ENCODE results near the gene KMT2E. TPM values are rescaled to one million over a fixed set of nuclear protein-coding genes. Genes with fewer than 3 reads are reported as not detected.

The KMT2E gene
- total RNA-seq, 1 experiment from 2014 or later = 63.1 TPM

DNA sequence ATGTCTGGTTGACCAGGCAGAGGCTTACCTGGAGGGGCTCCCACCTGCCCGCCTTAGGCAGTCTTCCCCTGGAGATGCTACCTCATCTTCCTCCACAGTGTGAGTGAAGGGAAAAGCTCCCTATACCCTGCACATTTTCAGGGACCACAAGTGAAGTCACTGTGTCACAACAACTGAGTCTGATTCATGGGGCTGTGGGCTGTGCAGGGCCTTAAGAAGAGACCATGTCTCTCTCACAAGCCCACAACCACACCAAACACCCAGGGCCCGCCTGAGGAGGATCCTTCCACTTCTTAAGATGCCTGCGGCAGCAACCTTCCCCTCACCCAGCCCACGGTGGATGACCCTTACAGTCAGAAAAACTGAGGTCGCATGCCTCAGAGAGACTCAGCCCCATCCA, 118.3 kb downstream of the KMT2E start:
- H3K27ac Mint-ChIP-seq (ENCODE audit: unreplicated experiment) = no peak overlapping the region
- H3K4me3 ChIP-seq (ENCODE audit: low read depth, low read length) = no peak overlapping the region
- peaks cover 35% of the 10 kb centered on the region for H3K36me3 Mint-ChIP-seq (ENCODE audit: insufficient read depth, unreplicated experiment)
- no peaks in the 10 kb centered on the region for H3K4me1 ChIP-seq
- no peaks in the 10 kb centered on the region for H3K36me3 ChIP-seq (ENCODE audit: control insufficient read depth, insufficient read depth, low read length)
- no peaks in the 10 kb centered on the region for H3K9me3 Mint-ChIP-seq (ENCODE audit: unreplicated experiment)
- TF ChIP-seq, protein P1, sequence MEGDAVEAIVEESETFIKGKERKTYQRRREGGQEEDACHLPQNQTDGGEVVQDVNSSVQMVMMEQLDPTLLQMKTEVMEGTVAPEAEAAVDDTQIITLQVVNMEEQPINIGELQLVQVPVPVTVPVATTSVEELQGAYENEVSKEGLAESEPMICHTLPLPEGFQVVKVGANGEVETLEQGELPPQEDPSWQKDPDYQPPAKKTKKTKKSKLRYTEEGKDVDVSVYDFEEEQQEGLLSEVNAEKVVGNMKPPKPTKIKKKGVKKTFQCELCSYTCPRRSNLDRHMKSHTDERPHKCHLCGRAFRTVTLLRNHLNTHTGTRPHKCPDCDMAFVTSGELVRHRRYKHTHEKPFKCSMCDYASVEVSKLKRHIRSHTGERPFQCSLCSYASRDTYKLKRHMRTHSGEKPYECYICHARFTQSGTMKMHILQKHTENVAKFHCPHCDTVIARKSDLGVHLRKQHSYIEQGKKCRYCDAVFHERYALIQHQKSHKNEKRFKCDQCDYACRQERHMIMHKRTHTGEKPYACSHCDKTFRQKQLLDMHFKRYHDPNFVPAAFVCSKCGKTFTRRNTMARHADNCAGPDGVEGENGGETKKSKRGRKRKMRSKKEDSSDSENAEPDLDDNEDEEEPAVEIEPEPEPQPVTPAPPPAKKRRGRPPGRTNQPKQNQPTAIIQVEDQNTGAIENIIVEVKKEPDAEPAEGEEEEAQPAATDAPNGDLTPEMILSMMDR (IDR thresholded peaks at IDR 0.05; ENCODE audit: insufficient read depth in 1 of 2, low read depth in 1 of 2, low read length in 1 of 2, severe bottlenecking in 1 of 2, unreplicated experiment in 1 of 2) = no peak
- H3K4me1 Mint-ChIP-seq (ENCODE audit: low read depth, unreplicated experiment) = peaks cover 10% of the 10 kb centered on the region
- ChIA-PET CTCF (no interaction called here), POLR2A (no interaction called here)
- no peaks in the 10 kb centered on the region for H3K27me3 Mint-ChIP-seq (ENCODE audit: insufficient read depth, unreplicated experiment)
- no peaks in the 10 kb centered on the region for H3K9me3 ChIP-seq
- no peak overlapping the region for H3K4me3 Mint-ChIP-seq (ENCODE audit: unreplicated experiment)
- DNase-seq = no peak
- no TSS peak for BruUV-seq (replicated peaks)
- no peaks in the 10 kb centered on the region for H3K27me3 ChIP-seq (replicated peaks; ENCODE audit: control insufficient read depth, insufficient read depth, low read length)
- intact Hi-C loops (cut with micrococcal nuclease; ENCODE audit: unreplicated experiment) = no loop called here

GRCh38 chr7:105132835-105133234, 118.8 kb downstream of the KMT2E start:
- H3K36me3 ChIP-seq (ENCODE audit: control insufficient read depth, insufficient read depth, low read length) = no peaks in the 10 kb centered on the region; the same call in 1 of the 2 replicates
- CTCF ChIA-PET = no interaction called here
- POLR2A ChIA-PET = no interaction called here
- Mint-ChIP-seq H3K9me3 (ENCODE audit: unreplicated experiment) (no peaks in the 10 kb centered on the region), H3K4me1 (ENCODE audit: low read depth, unreplicated experiment) (peaks cover 10% of the 10 kb centered on the region), H3K27ac (ENCODE audit: unreplicated experiment) (no peak overlapping the region), H3K36me3 (ENCODE audit: insufficient read depth, unreplicated experiment) (peaks cover 32% of the 10 kb centered on the region), H3K4me3 (ENCODE audit: unreplicated experiment) (no peak overlapping the region), H3K27me3 (ENCODE audit: insufficient read depth, unreplicated experiment) (no peaks in the 10 kb centered on the region)
- no peaks in the 10 kb centered on the region for H3K27me3 ChIP-seq (replicated peaks; ENCODE audit: control insufficient read depth, insufficient read depth, low read length)
- no peak overlapping the region for H3K4me3 ChIP-seq (ENCODE audit: low read depth, low read length)
- intact Hi-C loops (cut with micrococcal nuclease; ENCODE audit: unreplicated experiment) = no loop called here
- BruUV-seq (replicated peaks) = no TSS peak
- H3K4me1 ChIP-seq = no peaks in the 10 kb centered on the region
- no peak for DNase-seq
- TF ChIP-seq, protein P1 (IDR thresholded peaks at IDR 0.05; ENCODE audit: insufficient read depth in 1 of 2, low read depth in 1 of 2, low read length in 1 of 2, severe bottlenecking in 1 of 2, unreplicated experiment in 1 of 2) = no peak
- no peaks in the 10 kb centered on the region for H3K9me3 ChIP-seq

- CTCF ChIA-PET = no interaction called here
Measured at GRCh38 chr7:105133358-105133757, 119.4 kb downstream of the KMT2E start.

More at GRCh38 chr7:105133358-105133757, 119.4 kb downstream of the KMT2E start:
- Histone ChIP-seq H3K36me3 (ENCODE audit: control insufficient read depth, insufficient read depth, low read length) (no peaks in the 10 kb centered on the region; the same call in 1 of the 2 replicates), H3K27me3 (replicated peaks; ENCODE audit: control insufficient read depth, insufficient read depth, low read length) (no peaks in the 10 kb centered on the region), H3K4me3 (ENCODE audit: low read depth, low read length) (no peak overlapping the region), H3K4me1 (no peaks in the 10 kb centered on the region), H3K9me3 (no peaks in the 10 kb centered on the region)
- Mint-ChIP-seq H3K4me1 (ENCODE audit: low read depth, unreplicated experiment) (peaks cover 10% of the 10 kb centered on the region), H3K9me3 (ENCODE audit: unreplicated experiment) (no peaks in the 10 kb centered on the region), H3K36me3 (ENCODE audit: insufficient read depth, unreplicated experiment) (peaks cover 30% of the 10 kb centered on the region), H3K4me3 (ENCODE audit: unreplicated experiment) (no peak overlapping the region), H3K27ac (ENCODE audit: unreplicated experiment) (no peak overlapping the region), H3K27me3 (ENCODE audit: insufficient read depth, unreplicated experiment) (no peaks in the 10 kb centered on the region)
- no peak for DNase-seq
- TF ChIP-seq, protein P1 (IDR thresholded peaks at IDR 0.05; ENCODE audit: insufficient read depth in 1 of 2, low read depth in 1 of 2, low read length in 1 of 2, severe bottlenecking in 1 of 2, unreplicated experiment in 1 of 2) = no peak
- intact Hi-C loops (cut with micrococcal nuclease; ENCODE audit: unreplicated experiment) = no loop called here
- BruUV-seq (replicated peaks) = no TSS peak
- POLR2A ChIA-PET = no interaction called here

Data from Caco-2 (cell line).